H9 (cell line): ENCODE data around the gene UBFD1. TPM values are rescaled to one million over a fixed set of nuclear protein-coding genes. Genes with fewer than 3 reads are reported as not detected.

Experiments
- DNase-seq: peaks from one replicate; pipeline ENCODE4 v3.0.0-alpha.2; 2017
- H2AFZ ChIP-seq: one replicate; pipeline ENCODE4 v1.6.1; 2013; ENCODE audit warnings: mild to moderate bottlenecking, low read length, control low read depth, moderate library complexity
- H2AK5ac ChIP-seq: 2 replicates; pipeline ENCODE4 v1.6.1; 2013; ENCODE audit warnings: low read length, control low read depth, mixed read lengths; ENCODE audit not compliant: insufficient read length
- H2BK120ac ChIP-seq: one replicate; pipeline ENCODE4 v1.6.1; 2013; ENCODE audit warnings: low read depth, mild to moderate bottlenecking, low read length, control low read depth, inconsistent platforms; ENCODE audit not compliant: poor library complexity, severe bottlenecking
- H2BK12ac ChIP-seq: 2 replicates; pipeline ENCODE4 v1.6.1; 2013; ENCODE audit warnings: low read length, control low read depth, mixed read lengths, low read depth; ENCODE audit not compliant: insufficient read length
- H2BK15ac ChIP-seq: 2 replicates; pipeline ENCODE4 v1.6.1; 2013; ENCODE audit warnings: low read depth, low read length, control low read depth
- H2BK20ac ChIP-seq: one replicate; pipeline ENCODE4 v1.6.1; 2013; ENCODE audit warnings: low read depth, mild to moderate bottlenecking, low read length, control low read depth, inconsistent platforms; ENCODE audit not compliant: poor library complexity, severe bottlenecking
- H2BK5ac ChIP-seq: 2 replicates; pipeline ENCODE4 v1.6.1; 2013; ENCODE audit warnings: low read length, control low read depth, mixed read lengths; ENCODE audit not compliant: insufficient read length
- H3K14ac ChIP-seq: 2 replicates; pipeline ENCODE4 v1.6.1; 2013; ENCODE audit warnings: low read length, control low read depth; ENCODE audit not compliant: insufficient read depth
- H3K18ac ChIP-seq: 2 replicates; pipeline ENCODE4 v1.6.1; 2013; ENCODE audit warnings: low read depth, mild to moderate bottlenecking, mixed read lengths, low read length, control low read depth; ENCODE audit not compliant: insufficient read length
- H3K23ac ChIP-seq: 2 replicates; pipeline ENCODE4 v1.6.1; 2013; ENCODE audit warnings: low read length, control low read depth, mixed read lengths, low read depth; ENCODE audit not compliant: insufficient read length
- H3K23me2 ChIP-seq: 2 replicates; pipeline ENCODE4 v1.6.1; 2013; ENCODE audit warnings: low read depth, mild to moderate bottlenecking, mixed read lengths, low read length, control low read depth; ENCODE audit not compliant: insufficient read length, poor library complexity, severe bottlenecking
- H3K27ac ChIP-seq: 2 replicates; pipeline ENCODE4 v1.5.1; 2013; ENCODE audit warnings: low read length, control low read depth, mixed read lengths, low read depth; ENCODE audit not compliant: insufficient read length
- H3K27me3 ChIP-seq: 2 replicates; pipeline ENCODE4 v1.6.1; 2013; ENCODE audit warnings: low read length, control low read depth, inconsistent platforms; ENCODE audit not compliant: insufficient read depth
- H3K4ac ChIP-seq: 2 replicates; pipeline ENCODE4 v1.6.1; 2013; ENCODE audit warnings: low read depth, mild to moderate bottlenecking, control low read depth, inconsistent platforms, low read length, moderate library complexity
- H3K4me1 ChIP-seq: 2 replicates; pipeline ENCODE4 v1.6.1; 2013; ENCODE audit warnings: low read length, control low read depth, inconsistent platforms; ENCODE audit not compliant: insufficient read depth
- H3K4me2 ChIP-seq: 2 replicates; pipeline ENCODE4 v1.6.1; 2013; ENCODE audit warnings: low read length, control low read depth, mixed read lengths; ENCODE audit not compliant: insufficient read length, insufficient read depth
- H3K56ac ChIP-seq: 2 replicates; pipeline ENCODE4 v1.6.1; 2013; ENCODE audit warnings: low read depth, mild to moderate bottlenecking, mixed read lengths, low read length, control low read depth; ENCODE audit not compliant: insufficient read length
- H3K79me1 ChIP-seq: 2 replicates; pipeline ENCODE4 v1.6.1; 2013; ENCODE audit warnings: low read depth, mild to moderate bottlenecking, moderate library complexity, low read length, control low read depth, inconsistent platforms; ENCODE audit not compliant: insufficient read depth, poor library complexity, severe bottlenecking
- H3K79me2 ChIP-seq: 2 replicates; pipeline ENCODE4 v1.6.1; 2013; ENCODE audit warnings: low read length, control low read depth, inconsistent platforms; ENCODE audit not compliant: insufficient read depth
- H3K9ac ChIP-seq: 2 replicates; pipeline ENCODE4 v1.6.1; 2013; ENCODE audit warnings: low read length, control low read depth, mixed read lengths; ENCODE audit not compliant: insufficient read length; ENCODE audit errors: extremely low read depth
- H3K9me3 ChIP-seq: one replicate; pipeline ENCODE4 v1.6.1; 2013; ENCODE audit warnings: low read depth, low read length, inconsistent platforms; ENCODE audit not compliant: control insufficient read depth
- H3T11ph ChIP-seq: one replicate; pipeline ENCODE4 v1.6.1; 2013; ENCODE audit warnings: mild to moderate bottlenecking, low read length, control low read depth, inconsistent platforms
- H4K20me1 ChIP-seq: one replicate; pipeline ENCODE4 v1.6.1; 2013; ENCODE audit not compliant: control insufficient read depth, insufficient read length, insufficient read depth
- H4K5ac ChIP-seq: 2 replicates; pipeline ENCODE4 v1.6.1; 2013; ENCODE audit warnings: low read depth, mild to moderate bottlenecking, mixed read lengths, low read length, control low read depth; ENCODE audit not compliant: insufficient read length
- H4K8ac ChIP-seq: replicated peaks from 2 replicates; pipeline ENCODE4 v1.6.1; 2013; ENCODE audit warnings: low read length, control low read depth, mixed read lengths, low read depth; ENCODE audit not compliant: insufficient read length
- H4K91ac ChIP-seq: 2 replicates; pipeline ENCODE4 v1.6.1; 2013; ENCODE audit warnings: low read depth, mild to moderate bottlenecking, moderate library complexity, mixed read lengths, low read length, control low read depth; ENCODE audit not compliant: insufficient read length
- H3K27ac Mint-ChIP-seq, 3 experiments: 2 replicates in 2 of 3; 3 replicates in 1 of 3; pipeline ENCODE4 v1.8.0; 2020 to 2021; ENCODE audit warnings: mixed read lengths in 3 of 3, mild to moderate bottlenecking in 1 of 3, moderate library complexity in 1 of 3
- H3K27me3 Mint-ChIP-seq: 2 replicates; pipeline ENCODE4 v1.8.0; 2021; ENCODE audit warnings: low read depth, mild to moderate bottlenecking, moderate library complexity, mixed read lengths
- H3K36me3 Mint-ChIP-seq, 3 experiments: 2 replicates in 2 of 3; 3 replicates in 1 of 3; pipeline ENCODE4 v1.8.0; 2020 to 2021; ENCODE audit warnings: low read depth in 3 of 3, mixed read lengths in 3 of 3; ENCODE audit not compliant: insufficient read depth in 1 of 3
- H3K4me1 Mint-ChIP-seq, 2 experiments: 2 replicates each; pipeline ENCODE4 v1.8.0; 2020; ENCODE audit warnings: mixed read lengths in 2 of 2
- H3K4me3 Mint-ChIP-seq, 2 experiments: 2 replicates in 1 of 2; 3 replicates in 1 of 2; pipeline ENCODE4 v1.8.0; 2020 to 2021; ENCODE audit warnings: mild to moderate bottlenecking in 2 of 2, mixed read lengths in 2 of 2, moderate library complexity in 1 of 2
- H3K9me3 Mint-ChIP-seq, 2 experiments: 2 replicates in 1 of 2; 3 replicates in 1 of 2; pipeline ENCODE4 v1.8.0; 2020; ENCODE audit warnings: mild to moderate bottlenecking in 2 of 2, mixed read lengths in 2 of 2, moderate library complexity in 1 of 2
- WGBS: extraction: QIAGEN DNeasy Blood & Tissue Kit; methylation state at CpG from one replicate; pipeline ENCODE4 v1.1.7; 2013; ENCODE audit warnings: missing lambda C conversion rate, low lambda C conversion rate, mixed read lengths; ENCODE audit not compliant: insufficient read length; ENCODE audit errors: extremely low coverage; 5-methylcytosine and 5-hydroxymethylcytosine counted together
- total RNA-seq: library from RNA; stranded (reverse); gene quantifications from 2 replicates; pipeline ENCODE4 v1.2.1, GENCODE V29; 2021
- TF ChIP-seq, protein P1 (sequence below): fragments of 200-600 bp; sonication (generic); conservative IDR thresholded peaks from 3 replicates; pipeline ENCODE4 v1.8.0; 2021; ENCODE audit warnings: antibody characterized with exemption, mild to moderate bottlenecking

UBFD1 gene
- total RNA-seq, 1 experiment from 2014 or later = 107 TPM

DNA sequence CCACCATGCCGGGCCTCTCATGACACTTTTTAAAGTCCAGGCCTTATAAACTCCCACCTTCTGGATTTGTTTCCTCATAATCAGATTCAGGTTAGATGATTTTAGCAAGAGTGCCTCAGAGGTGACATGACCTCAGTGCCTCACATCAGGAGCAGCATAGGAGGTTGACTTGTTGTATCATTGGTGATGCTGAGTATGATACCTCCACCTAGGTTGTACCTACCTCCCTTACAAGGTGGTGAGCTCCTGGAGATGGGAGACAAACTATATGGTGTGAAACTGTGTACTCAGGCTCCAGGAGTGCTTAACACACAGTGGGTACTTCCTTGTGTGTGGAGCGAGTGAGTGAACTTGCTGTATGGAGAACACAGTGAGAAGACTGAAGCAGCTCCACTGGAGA is 20.0 kb downstream of the UBFD1 start:
- Histone ChIP-seq H3T11ph (no peak overlapping the region), H3K27me3 (no peaks in the 10 kb centered on the region), H3K79me2 (no peaks in the 10 kb centered on the region), H3K79me1 (no peaks in the 10 kb centered on the region), H2AK5ac (no peak overlapping the region), H3K4ac (no peak overlapping the region), H3K56ac (no peak overlapping the region), H4K20me1 (no peaks in the 10 kb centered on the region), H4K5ac (no peak overlapping the region), H3K9me3 (no peaks in the 10 kb centered on the region), H3K14ac (no peak overlapping the region), H3K27ac (peak overlapping the region; percentile 30), H2BK120ac (no peak overlapping the region), H3K23me2 (no peaks in the 10 kb centered on the region), H2AFZ (no peak overlapping the region), H2BK12ac (no peak overlapping the region), H2BK5ac (no peak overlapping the region), H3K23ac (no peak overlapping the region), H4K91ac (no peak overlapping the region), H3K18ac (no peak overlapping the region), H3K4me2 (no peak overlapping the region), H2BK15ac (no peak overlapping the region), H4K8ac (no peak overlapping the region), H3K4me1 (no peaks in the 10 kb centered on the region), H3K9ac (no peak overlapping the region), H2BK20ac (no peak overlapping the region)
- Mint-ChIP-seq H3K4me1 (no peaks in the 10 kb centered on the region), H3K27me3 (no peaks in the 10 kb centered on the region; the same call in 1 of the 2 replicates), H3K36me3 (peaks cover 5 to 61% (median 46%) of the 10 kb centered on the region in 3 experiments; a peak in 6 of 7 replicates), H3K4me3 (no peak overlapping the region), H3K9me3 (no peaks in the 10 kb centered on the region), H3K27ac (peak overlapping the region in 2 of 3 experiments; percentile 12 to 13; a peak in 1 of 7 replicates)
- DNase-seq = no peak
- no CpG with 5 or more reads among the region's 2 CpGs for WGBS
- TF ChIP-seq, protein P1, sequence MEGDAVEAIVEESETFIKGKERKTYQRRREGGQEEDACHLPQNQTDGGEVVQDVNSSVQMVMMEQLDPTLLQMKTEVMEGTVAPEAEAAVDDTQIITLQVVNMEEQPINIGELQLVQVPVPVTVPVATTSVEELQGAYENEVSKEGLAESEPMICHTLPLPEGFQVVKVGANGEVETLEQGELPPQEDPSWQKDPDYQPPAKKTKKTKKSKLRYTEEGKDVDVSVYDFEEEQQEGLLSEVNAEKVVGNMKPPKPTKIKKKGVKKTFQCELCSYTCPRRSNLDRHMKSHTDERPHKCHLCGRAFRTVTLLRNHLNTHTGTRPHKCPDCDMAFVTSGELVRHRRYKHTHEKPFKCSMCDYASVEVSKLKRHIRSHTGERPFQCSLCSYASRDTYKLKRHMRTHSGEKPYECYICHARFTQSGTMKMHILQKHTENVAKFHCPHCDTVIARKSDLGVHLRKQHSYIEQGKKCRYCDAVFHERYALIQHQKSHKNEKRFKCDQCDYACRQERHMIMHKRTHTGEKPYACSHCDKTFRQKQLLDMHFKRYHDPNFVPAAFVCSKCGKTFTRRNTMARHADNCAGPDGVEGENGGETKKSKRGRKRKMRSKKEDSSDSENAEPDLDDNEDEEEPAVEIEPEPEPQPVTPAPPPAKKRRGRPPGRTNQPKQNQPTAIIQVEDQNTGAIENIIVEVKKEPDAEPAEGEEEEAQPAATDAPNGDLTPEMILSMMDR = no peak
